Stimulated activated effector memory CD8-positive, alpha-beta T cell treated with anti-CD3 and anti-CD28 coated beads, Interleukin-12 subunit alpha, Interleukin-12 subunit beta, amount 100 ng/mL, for 72 hours (primary cell): Measurements from ENCODE around the gene PELI1.
"Not testable (repeated sequence)": the region's sequence is repeated elsewhere in the genome, so short reads cannot be mapped to it uniquely, and the experiment has no call there.

Source experiments
- ATAC-seq: fragments of 150-1000 bp; cut with Tn5 transposase; 2 replicates; pipeline ENCODE4 v1.10.0; 2021
- DNase-seq, 2 donors: peaks; one replicate each; pipeline ENCODE4 v3.0.0; 2021 to 2022; ENCODE audit warnings: low spot score in 2 of 2
- H3K27ac Mint-ChIP-seq: one replicate; pipeline ENCODE4 v1.8.0; 2022; ENCODE audit warnings: mild to moderate bottlenecking, mixed read lengths
- H3K36me3 Mint-ChIP-seq: one replicate; pipeline ENCODE4 v1.8.0; 2022; ENCODE audit warnings: mild to moderate bottlenecking, mixed read lengths
- H3K4me1 Mint-ChIP-seq: one replicate; pipeline ENCODE4 v1.8.0; 2022; ENCODE audit warnings: mixed read lengths
- H3K4me3 Mint-ChIP-seq: one replicate; pipeline ENCODE4 v1.8.0; 2022; ENCODE audit warnings: mild to moderate bottlenecking, mixed read lengths
- H3K9me3 Mint-ChIP-seq: one replicate; pipeline ENCODE4 v1.8.0; 2022; ENCODE audit warnings: mixed read lengths

The PELI1 gene

GRCh38 chr2:64119369-64119768 is 24.9 kb downstream of the PELI1 start:
- ATAC-seq (no peak), DNase-seq (no peak)
- Mint-ChIP-seq H3K9me3 (no peaks in the 10 kb centered on the region), H3K27ac (no peak overlapping the region), H3K36me3 (peaks cover 25% of the 10 kb centered on the region), H3K4me3 (no peak overlapping the region), H3K4me1 (peaks cover 37% of the 10 kb centered on the region)

- Mint-ChIP-seq H3K4me3 (peak overlapping the region; percentile 17), H3K4me1 (peaks cover 36% of the 10 kb centered on the region), H3K36me3 (peaks cover 16% of the 10 kb centered on the region), H3K9me3 (no peaks in the 10 kb centered on the region), H3K27ac (peak overlapping the region; percentile 87)
- DNase-seq (no peak), ATAC-seq (peak; percentile 79)
These were observed 28.2 kb downstream of the PELI1 start for GRCh38 chr2:64115808-64116598.

GRCh38 chr2:64114912-64115277 is 29.3 kb downstream of the PELI1 start:
- ATAC-seq = no peak
- peaks cover 46% of the 10 kb centered on the region for H3K4me1 Mint-ChIP-seq

GRCh38 chr2:64114063-64114911 is 29.9 kb downstream of the PELI1 start:
- H3K36me3 Mint-ChIP-seq = peaks cover 12% of the 10 kb centered on the region
- H3K4me3 Mint-ChIP-seq = peak overlapping the region; percentile 45
- ATAC-seq = peak; percentile 91
- H3K9me3 Mint-ChIP-seq = no peaks in the 10 kb centered on the region
- peaks cover 52% of the 10 kb centered on the region for H3K4me1 Mint-ChIP-seq
- no peak for DNase-seq
- H3K27ac Mint-ChIP-seq = peak overlapping the region; percentile 15

More at GRCh38 chr2:64114912-64115277, 29.3 kb downstream of the PELI1 start:
- Mint-ChIP-seq H3K4me3 (peak overlapping the region; percentile 45), H3K9me3 (no peaks in the 10 kb centered on the region), H3K27ac (peak overlapping the region; percentile 15), H3K36me3 (peaks cover 12% of the 10 kb centered on the region)
- DNase-seq = no peak

GRCh38 chr2:64112016-64112415 is 32.2 kb downstream of the PELI1 start:
- DNase-seq (no peak), ATAC-seq (no peak)
- H3K9me3 Mint-ChIP-seq = no peaks in the 10 kb centered on the region
- H3K4me3 Mint-ChIP-seq = no peak overlapping the region
- H3K4me1 Mint-ChIP-seq = peaks cover 66% of the 10 kb centered on the region
- H3K36me3 Mint-ChIP-seq = peaks cover 28% of the 10 kb centered on the region
- H3K27ac Mint-ChIP-seq = no peak overlapping the region

- Mint-ChIP-seq H3K4me3 (no peak overlapping the region), H3K27ac (no peak overlapping the region), H3K4me1 (peaks cover 62% of the 10 kb centered on the region), H3K9me3 (no peaks in the 10 kb centered on the region), H3K36me3 (peaks cover 34% of the 10 kb centered on the region)
- DNase-seq (no peak), ATAC-seq (no peak)
These were observed 32.8 kb downstream of the PELI1 start for GRCh38 chr2:64111426-64111825.

GRCh38 chr2:64108666-64109241 is 35.5 kb downstream of the PELI1 start:
- Mint-ChIP-seq H3K27ac (peak overlapping the region; percentile 34), H3K4me3 (no peak overlapping the region), H3K9me3 (no peaks in the 10 kb centered on the region), H3K36me3 (peaks cover 55% of the 10 kb centered on the region), H3K4me1 (peaks cover 36% of the 10 kb centered on the region)
- DNase-seq = no peak
- ATAC-seq = peak; percentile 45

- no peak for DNase-seq
- H3K27ac Mint-ChIP-seq = no peak overlapping the region
- peaks cover 75% of the 10 kb centered on the region for H3K36me3 Mint-ChIP-seq
- peaks cover 36% of the 10 kb centered on the region for H3K4me1 Mint-ChIP-seq
- no peaks in the 10 kb centered on the region for H3K9me3 Mint-ChIP-seq
- ATAC-seq = no peak
- H3K4me3 Mint-ChIP-seq = no peak overlapping the region
These were observed 37.7 kb downstream of the PELI1 start for GRCh38 chr2:64106481-64106880.

GRCh38 chr2:64105670-64106461 is 38.4 kb downstream of the PELI1 start:
- Mint-ChIP-seq H3K9me3 (no peaks in the 10 kb centered on the region), H3K36me3 (peaks cover 81% of the 10 kb centered on the region), H3K4me1 (peaks cover 39% of the 10 kb centered on the region), H3K4me3 (no peak overlapping the region), H3K27ac (no peak overlapping the region)
- ATAC-seq (no peak), DNase-seq (no peak)

GRCh38 chr2:64104933-64105332 is 39.3 kb downstream of the PELI1 start:
- peaks cover 91% of the 10 kb centered on the region for H3K36me3 Mint-ChIP-seq
- H3K4me3 Mint-ChIP-seq = no peak overlapping the region
- ATAC-seq (no peak), DNase-seq (no peak)
- no peak overlapping the region for H3K27ac Mint-ChIP-seq
- peaks cover 33% of the 10 kb centered on the region for H3K4me1 Mint-ChIP-seq
- H3K9me3 Mint-ChIP-seq = no peaks in the 10 kb centered on the region

GRCh38 chr2:64102736-64103135 is 41.5 kb downstream of the PELI1 start:
- not testable (repeated sequence) for ATAC-seq, H3K4me3 Mint-ChIP-seq, DNase-seq, H3K9me3 Mint-ChIP-seq
- Mint-ChIP-seq H3K27ac (peak overlapping the region; percentile 89), H3K4me1 (peaks cover 16% of the 10 kb centered on the region), H3K36me3 (peaks cover 98% of the 10 kb centered on the region)

GRCh38 chr2:64101141-64101591 is 43.1 kb downstream of the PELI1 start:
- Mint-ChIP-seq H3K9me3 (no peaks in the 10 kb centered on the region), H3K36me3 (peaks cover 98% of the 10 kb centered on the region), H3K4me3 (peak overlapping the region; percentile 19), H3K4me1 (peaks cover 10% of the 10 kb centered on the region), H3K27ac (peak overlapping the region; percentile 89)
- no peak for DNase-seq
- peak; percentile 95 for ATAC-seq

- ATAC-seq = not testable (repeated sequence)
- H3K4me3 Mint-ChIP-seq = peak overlapping the region; percentile 19
These were observed 43.6 kb downstream of the PELI1 start for GRCh38 chr2:64100584-64100983.

GRCh38 chr2:64094663-64095382 is 49.4 kb downstream of the PELI1 start:
- DNase-seq (no peak), ATAC-seq (no peak)
- Mint-ChIP-seq H3K9me3 (no peaks in the 10 kb centered on the region), H3K4me3 (no peak overlapping the region), H3K4me1 (no peaks in the 10 kb centered on the region), H3K36me3 (peaks cover 89% of the 10 kb centered on the region), H3K27ac (no peak overlapping the region)

More at GRCh38 chr2:64100584-64100983, 43.6 kb downstream of the PELI1 start:
- not testable (repeated sequence) for H3K4me1 Mint-ChIP-seq, H3K9me3 Mint-ChIP-seq, DNase-seq
- Mint-ChIP-seq H3K36me3 (peaks cover 98% of the 10 kb centered on the region), H3K27ac (peak overlapping the region; percentile 89)
